Astrocyte of the spinal cord (primary cell): ENCODE measurements around the gene FAT2.

Experiments
- DNase-seq: peaks from one replicate; pipeline ENCODE4 v3.0.0; 2011; ENCODE audit warnings: low read depth, low spot score
- H3K4me3 ChIP-seq: 2 replicates; pipeline ENCODE4 v1.5.1; 2011; ENCODE audit warnings: low read depth, mild to moderate bottlenecking, low read length, moderate library complexity
- CTCF ChIP-seq: IDR thresholded peaks from 2 replicates; pipeline ENCODE4 v1.5.1; 2012; ENCODE audit warnings: low read depth, mild to moderate bottlenecking, low read length, inconsistent platforms
- in situ Hi-C: cut with HindIII; loops from 2 replicates; pipeline ENCODE4 v1.10.0; 2017; ENCODE audit warnings: low sequenced_read_pairs

Gene FAT2

GRCh38 chr5:151631941-151632340 is 40.8 kb upstream of the FAT2 start:
- in situ Hi-C loops: no loop called here
- no peak for DNase-seq

DNA sequence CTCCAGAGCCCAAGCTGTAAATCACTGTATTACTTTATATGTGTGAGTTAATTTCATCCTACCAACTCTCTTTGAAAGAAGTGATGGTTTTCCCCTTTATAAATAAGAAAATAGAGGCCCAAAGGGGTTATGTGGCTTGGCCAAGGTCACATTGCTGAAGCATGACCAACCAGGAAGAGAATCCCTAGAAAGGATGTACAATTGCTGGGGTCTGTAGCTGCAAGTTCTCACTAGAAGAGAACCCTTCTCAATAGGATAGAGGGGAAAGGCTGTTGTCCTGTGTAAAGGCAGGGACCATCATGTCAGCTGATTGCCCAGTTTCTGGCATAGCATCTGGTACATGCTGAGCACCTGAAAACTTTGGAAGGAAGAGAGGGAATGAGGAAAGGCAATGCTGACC is 39.0 kb upstream of the FAT2 start:
- H3K4me3 ChIP-seq: no peak overlapping the region
- no peak for TF ChIP-seq CTCF
- DNase-seq: no peak
- in situ Hi-C loops: no loop called here

More at GRCh38 chr5:151631941-151632340, 40.8 kb upstream of the FAT2 start:
- no peak overlapping the region for H3K4me3 ChIP-seq
- no peak for TF ChIP-seq CTCF

DNA sequence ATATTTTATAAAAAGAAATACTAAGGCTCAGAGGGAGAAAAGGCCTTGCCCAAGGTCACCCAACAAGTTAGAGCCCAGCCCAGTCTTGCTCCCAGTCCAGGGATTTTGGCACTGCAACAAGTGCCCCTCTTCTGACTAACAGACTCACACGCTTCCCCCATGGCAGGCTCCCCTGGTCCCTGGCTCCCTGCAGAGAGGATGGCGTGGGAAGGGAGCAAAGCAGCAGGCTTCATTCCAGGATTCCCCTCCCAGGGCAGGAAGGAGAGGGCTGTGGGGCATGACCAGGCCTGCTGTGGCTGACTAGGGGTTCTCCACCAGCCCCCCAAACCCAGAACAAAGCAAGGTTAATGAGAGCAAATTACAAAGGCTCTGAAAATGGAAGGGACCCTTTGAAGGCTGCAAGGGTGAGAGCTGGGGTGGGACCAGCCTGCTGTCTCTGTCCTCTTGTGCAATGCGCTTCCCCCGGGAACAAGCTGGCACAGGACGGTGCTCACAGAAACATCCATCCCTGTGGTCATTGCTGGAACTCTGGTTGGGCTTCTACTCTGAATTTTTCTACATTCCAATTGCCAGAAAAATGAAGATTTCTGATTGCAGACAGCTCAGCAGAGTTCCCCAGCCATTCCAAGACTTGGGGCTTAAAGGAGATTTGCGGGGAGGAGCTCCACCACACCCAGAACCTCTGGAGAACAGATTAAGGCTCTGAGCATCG is 37.1 kb upstream of the FAT2 start:
- in situ Hi-C loops: no loop called here
- H3K4me3 ChIP-seq: no peak overlapping the region
- no peak for DNase-seq
- TF ChIP-seq CTCF: no peak

GRCh38 chr5:151627650-151628049 is 36.5 kb upstream of the FAT2 start:
- H3K4me3 ChIP-seq: no peak overlapping the region
- TF ChIP-seq CTCF: no peak
- in situ Hi-C loops: no loop called here
- no peak for DNase-seq

- no peak overlapping the region for H3K4me3 ChIP-seq
- TF ChIP-seq CTCF: no peak
- DNase-seq: no peak
- in situ Hi-C loops: no loop called here
Measured at GRCh38 chr5:151625285-151625684, 34.2 kb upstream of the FAT2 start.

- DNase-seq: no peak
- no peak for TF ChIP-seq CTCF
- H3K4me3 ChIP-seq: no peak overlapping the region
- in situ Hi-C loops: no loop called here
Measured at GRCh38 chr5:151624476-151624875, 33.3 kb upstream of the FAT2 start.
